ENCODE measurements around the gene ARID1A. TPM values are rescaled to one million over a fixed set of nuclear protein-coding genes. Genes with fewer than 3 reads are reported as not detected.

Gene ARID1A
- total and polyA plus RNA-seq, 2 of the 8 experiments (the other 6 are each of a cell fraction or from before 2014, with no cell fraction given) = 52.1 to 103 TPM

GRCh38 chr1:26792924-26793323 lies 97.1 kb downstream of the ARID1A start (continued):
- TF ChIP-seq BRCA1 (IDR thresholded peaks at IDR 0.05; ENCODE audit: low read depth, low read length) (no peak), ASH2L (IDR thresholded peaks at IDR 0.05; ENCODE audit: low read length) (no peak), ATF2 (IDR thresholded peaks at IDR 0.05; ENCODE audit: low read length) (no peak), RAD21 (IDR thresholded peaks at IDR 0.05 in 1 of 2, conservative IDR thresholded peaks at IDR 0.05 in 1 of 2; ENCODE audit: low read depth in 2 of 2, low read length in 2 of 2) (no peak), JUN (IDR thresholded peaks at IDR 0.05; ENCODE audit: low read depth, low read length) (no peak)

Data from H1 (cell line).